Measurements from ENCODE around the gene CST6. TPM values are rescaled to one million over a fixed set of nuclear protein-coding genes. Genes with fewer than 3 reads are reported as not detected.

Gene CST6
- polyA plus RNA-seq, 2 of the 4 experiments (the other 2 are of a cell fraction) = not detected

GRCh38 chr11:66026017-66026529 lies 14.3 kb downstream of the CST6 start, which contains the start of gene CATSPER1:
Gene CATSPER1 (minus strand): TSS chr11:66026479. CDS start chr11:66026379, 100 bp downstream.
- FAIRE-seq (no peak), DNase-seq (ENCODE audit: low read depth in 1 of 2, low spot score in 1 of 2) (no peak), ATAC-seq (no peak)
- no peak for TF ChIP-seq CHD4 (IDR thresholded peaks at IDR 0.05; ENCODE audit: borderline replicate concordance)
- TF ChIP-seq HDAC2 (IDR thresholded peaks at IDR 0.05) = no peak
- H3K4me3 ChIP-seq = no peak within 1 kb of the TSS
- CTCF ChIA-PET = interaction anchor here (1.3 to 14.6 kb wide), 6 partner anchors 13 to 246 kb away, joined by 3 to 143 read pairs (median 6); partner anchors contain the start of gene AP5B1
- H3K27ac ChIP-seq = no peak within 1 kb of the TSS
- WGBS (ENCODE audit: missing lambda C conversion rate) = 84% methylated on average over 18 of the region's 18 CpGs
- POLR2A ChIA-PET = no interaction called here
- H3K4me1 ChIP-seq = peaks cover 6% of the 10 kb centered on the region
- no peaks in the 10 kb centered on the region for H3K9me3 ChIP-seq
- no peak within 1 kb of the TSS for H3K4me2 ChIP-seq

GRCh38 chr11:66032957-66033735 lies 21.3 kb downstream of the CST6 start:
- Histone ChIP-seq H3K4me1 (no peaks in the 10 kb centered on the region), H3K4me3 (no peak overlapping the region), H3K9me3 (peaks cover 12% of the 10 kb centered on the region), H3K27ac (no peak overlapping the region), H3K4me2 (no peak overlapping the region)
- WGBS (ENCODE audit: missing lambda C conversion rate) = 67% methylated on average over 8 of the region's 8 CpGs
- ChIA-PET CTCF (interaction anchor here (2.9 to 15.8 kb wide), 3 partner anchors 10 to 11 kb away, joined by 24 to 188 read pairs (median 143); no protein-coding TSS in a partner anchor), POLR2A (no interaction called here)
- TF ChIP-seq RNF2 (IDR thresholded peaks at IDR 0.05; ENCODE audit: borderline replicate concordance, low read depth) = no peak
- no peak for TF ChIP-seq TP53 (CRISPR knock-in tag; IDR thresholded peaks at IDR 0.05)
- no peak for TF ChIP-seq FOXS1 (CRISPR knock-in tag; IDR thresholded peaks at IDR 0.05)
- no peak for TF ChIP-seq POLR2A (IDR thresholded peaks at IDR 0.05; ENCODE audit: low read length)
- TF ChIP-seq HOXB5 (CRISPR knock-in tag; IDR thresholded peaks at IDR 0.05) = no peak
- TF ChIP-seq KDM5A (IDR thresholded peaks at IDR 0.05) = no peak
- no peak for TF ChIP-seq CHD2 (IDR thresholded peaks at IDR 0.05; ENCODE audit: low read length, partially characterized antibody)
- TF ChIP-seq RARB (CRISPR knock-in tag; IDR thresholded peaks at IDR 0.05) = no peak
- no peak for TF ChIP-seq TFCP2L1 (CRISPR knock-in tag; IDR thresholded peaks at IDR 0.05)
- no peak for TF ChIP-seq HDAC2 (IDR thresholded peaks at IDR 0.05)
- TF ChIP-seq NFE2L2 (conservative IDR thresholded peaks at IDR 0.05; ENCODE audit: low read length) = no peak
- TF ChIP-seq E2F6 (IDR thresholded peaks at IDR 0.05; ENCODE audit: borderline replicate concordance, low read depth) = no peak
- FAIRE-seq (no peak), ATAC-seq (peak; percentile 38 to 49; a peak in 2 of 6 replicates), DNase-seq (ENCODE audit: low read depth in 1 of 2, low spot score in 1 of 2) (peak in 1 of 2 experiments; percentile 47)

GRCh38 chr11:66035653-66036333 lies 24.0 kb downstream of the CST6 start:
- ATAC-seq (peak; percentile 44 to 60; a peak in 4 of 6 replicates), FAIRE-seq (no peak), DNase-seq (ENCODE audit: low read depth in 1 of 2, low spot score in 1 of 2) (no peak)
- ChIA-PET CTCF (interaction anchor here (1.4 to 15.8 kb wide), 5 partner anchors 9 to 100 kb away, joined by 3 to 188 read pairs (median 13); no protein-coding TSS in a partner anchor), POLR2A (no interaction called here)
- no peaks in the 10 kb centered on the region for H3K4me1 ChIP-seq
- no peak for TF ChIP-seq REST (IDR thresholded peaks at IDR 0.05)
- no peak for TF ChIP-seq TFCP2L1 (CRISPR knock-in tag; IDR thresholded peaks at IDR 0.05)
- peak in 1 of 2 experiments; percentile 3; a peak in 1 of 5 replicates for TF ChIP-seq RAD21 (conservative IDR thresholded peaks at IDR 0.05 in 1 of 2, IDR thresholded peaks at IDR 0.05 in 1 of 2)
- no peak for TF ChIP-seq EHMT2 (IDR thresholded peaks at IDR 0.05; ENCODE audit: low read depth)
- no peak for TF ChIP-seq JUN (IDR thresholded peaks at IDR 0.05)
- no peak for TF ChIP-seq FOSL2 (IDR thresholded peaks at IDR 0.05)
- no peak for TF ChIP-seq FOSL2 (CRISPR knock-in tag; IDR thresholded peaks at IDR 0.05)
- TF ChIP-seq ZSCAN20 (CRISPR knock-in tag; IDR thresholded peaks at IDR 0.05) = no peak
- H3K27ac ChIP-seq = no peak overlapping the region
- H3K4me2 ChIP-seq = no peak overlapping the region
- H3K9me3 ChIP-seq = peaks cover 12% of the 10 kb centered on the region
- H3K4me3 ChIP-seq = no peak overlapping the region
- WGBS (ENCODE audit: missing lambda C conversion rate) = 46% methylated on average over 7 of the region's 9 CpGs

Data from A549 (cell line).